ENCODE measurements around the gene SARNP. TPM values are rescaled to one million over a fixed set of nuclear protein-coding genes. Genes with fewer than 3 reads are reported as not detected.
"Not testable (repeated sequence)": the region's sequence is repeated elsewhere in the genome, so short reads cannot be mapped to it uniquely, and the experiment has no call there.

Gene SARNP
- total RNA-seq, result 83.0 and 88.5 TPM in 2 replicates
- polyA plus RNA-seq, result 172 and 183 TPM in 2 replicates
- polyA plus RNA-seq (2012), result 129 and 130 TPM in 2 replicates
- 4.5 and 10.6 TPM in 2 replicates for polyA minus RNA-seq (ENCODE audit: low replicate concordance)

- Histone ChIP-seq H3K27ac (ENCODE audit: insufficient read depth, low read length) (peak within 1 kb of the TSS; percentile 91), H3K9me3 (ENCODE audit: control insufficient read depth, insufficient read depth, low read depth, low read length) (no peaks in the 10 kb centered on the region), H3K4me3 (replicated peaks in 1 of 4; ENCODE audit: control extremely low read depth in 1 of 4, insufficient read depth in 1 of 4, low read depth in 3 of 4, low read length in 4 of 4) (peak within 1 kb of the TSS; percentile 85 to 100 (median 96)), H3K9ac (ENCODE audit: insufficient read depth, low read length) (peak within 1 kb of the TSS; percentile 80), H3K4me1 (ENCODE audit: control insufficient read depth, extremely low read depth, insufficient read depth, low read length) (peaks cover 3% of the 10 kb centered on the region), H2AFZ (ENCODE audit: low read length) (peak within 1 kb of the TSS; percentile 87), H3K27me3 (ENCODE audit: control insufficient read depth, insufficient read depth, low read length) (no peaks in the 10 kb centered on the region), H3K79me2 (ENCODE audit: control insufficient read depth, insufficient read depth, low read length) (peaks cover 64% of the 10 kb centered on the region), H4K20me1 (ENCODE audit: control insufficient read depth, extremely low read depth, insufficient read depth, low read length) (peaks cover 2% of the 10 kb centered on the region), H3K36me3 (ENCODE audit: control insufficient read depth, insufficient read depth, low read length) (peaks cover 14% of the 10 kb centered on the region), H3K4me2 (ENCODE audit: extremely low read depth, insufficient read depth, low read length) (peak within 1 kb of the TSS; percentile 92)
- no peak for TF ChIP-seq EZH2 (IDR thresholded peaks at IDR 0.05; ENCODE audit: low read length, missing control alignments)
- TF ChIP-seq CTCF (conservative IDR thresholded peaks at IDR 0.05 in 1 of 2, IDR thresholded peaks at IDR 0.05 in 1 of 2; ENCODE audit: low read depth in 1 of 2, low read length in 2 of 2), result no peak
- DNase-seq (ENCODE audit: low read depth in 2 of 2), result peak; percentile 100
These were observed at the start of gene SARNP, which contains the start of gene ORMDL2 for GRCh38 chr12:55817345-55818139. Gene SARNP, minus strand, starts transcription at chr12:55817724. Its CDS starts 23 bp downstream, at chr12:55817701. Gene ORMDL2, plus strand, starts transcription at chr12:55818041. Its CDS starts 959 bp downstream, at chr12:55819000.

GRCh38 chr12:55866454-55867004 lies 49.0 kb upstream of the SARNP start:
- H3K36me3 ChIP-seq (ENCODE audit: control insufficient read depth, insufficient read depth, low read length); H3K4me3 ChIP-seq (replicated peaks in 1 of 4; ENCODE audit: control extremely low read depth in 1 of 4, insufficient read depth in 1 of 4, low read depth in 3 of 4, low read length in 4 of 4); H2AFZ ChIP-seq (ENCODE audit: low read length); H3K9ac ChIP-seq (ENCODE audit: insufficient read depth, low read length); H3K79me2 ChIP-seq (ENCODE audit: control insufficient read depth, insufficient read depth, low read length); H3K4me2 ChIP-seq (ENCODE audit: extremely low read depth, insufficient read depth, low read length); H4K20me1 ChIP-seq (ENCODE audit: control insufficient read depth, extremely low read depth, insufficient read depth, low read length); H3K4me1 ChIP-seq (ENCODE audit: control insufficient read depth, extremely low read depth, insufficient read depth, low read length); H3K27ac ChIP-seq (ENCODE audit: insufficient read depth, low read length); H3K9me3 ChIP-seq (ENCODE audit: control insufficient read depth, insufficient read depth, low read depth, low read length); DNase-seq (ENCODE audit: low read depth in 2 of 2); H3K27me3 ChIP-seq (ENCODE audit: control insufficient read depth, insufficient read depth, low read length): not testable (repeated sequence)

- no peaks in the 10 kb centered on the region for H4K20me1 ChIP-seq (ENCODE audit: control insufficient read depth, extremely low read depth, insufficient read depth, low read length)
- no peaks in the 10 kb centered on the region for H3K9me3 ChIP-seq (ENCODE audit: control insufficient read depth, insufficient read depth, low read depth, low read length)
- no peaks in the 10 kb centered on the region for H3K36me3 ChIP-seq (ENCODE audit: control insufficient read depth, insufficient read depth, low read length)
- no peak overlapping the region for H3K9ac ChIP-seq (ENCODE audit: insufficient read depth, low read length)
- H3K79me2 ChIP-seq (ENCODE audit: control insufficient read depth, insufficient read depth, low read length), result no peaks in the 10 kb centered on the region
- no peaks in the 10 kb centered on the region for H3K27me3 ChIP-seq (ENCODE audit: control insufficient read depth, insufficient read depth, low read length)
- no peak overlapping the region for H3K27ac ChIP-seq (ENCODE audit: insufficient read depth, low read length)
- no peak overlapping the region for H2AFZ ChIP-seq (ENCODE audit: low read length)
- DNase-seq (ENCODE audit: low read depth in 2 of 2), result no peak
- H3K4me1 ChIP-seq (ENCODE audit: control insufficient read depth, extremely low read depth, insufficient read depth, low read length), result no peaks in the 10 kb centered on the region
- no peak for TF ChIP-seq CTCF (conservative IDR thresholded peaks at IDR 0.05 in 1 of 2, IDR thresholded peaks at IDR 0.05 in 1 of 2; ENCODE audit: low read depth in 1 of 2, low read length in 2 of 2)
- no peak overlapping the region for H3K4me2 ChIP-seq (ENCODE audit: extremely low read depth, insufficient read depth, low read length)
- no peak overlapping the region for H3K4me3 ChIP-seq (replicated peaks in 1 of 4; ENCODE audit: control extremely low read depth in 1 of 4, insufficient read depth in 1 of 4, low read depth in 3 of 4, low read length in 4 of 4)
These were observed 47.8 kb upstream of the SARNP start for GRCh38 chr12:55865327-55865726.

- not testable (repeated sequence) for H3K79me2 ChIP-seq (ENCODE audit: control insufficient read depth, insufficient read depth, low read length); H3K4me1 ChIP-seq (ENCODE audit: control insufficient read depth, extremely low read depth, insufficient read depth, low read length); H2AFZ ChIP-seq (ENCODE audit: low read length); H3K9me3 ChIP-seq (ENCODE audit: control insufficient read depth, insufficient read depth, low read depth, low read length); DNase-seq (ENCODE audit: low read depth in 2 of 2); H3K4me2 ChIP-seq (ENCODE audit: extremely low read depth, insufficient read depth, low read length); H3K36me3 ChIP-seq (ENCODE audit: control insufficient read depth, insufficient read depth, low read length); H3K27me3 ChIP-seq (ENCODE audit: control insufficient read depth, insufficient read depth, low read length); H3K9ac ChIP-seq (ENCODE audit: insufficient read depth, low read length); H3K4me3 ChIP-seq (replicated peaks in 1 of 4; ENCODE audit: control extremely low read depth in 1 of 4, insufficient read depth in 1 of 4, low read depth in 3 of 4, low read length in 4 of 4); H4K20me1 ChIP-seq (ENCODE audit: control insufficient read depth, extremely low read depth, insufficient read depth, low read length); H3K27ac ChIP-seq (ENCODE audit: insufficient read depth, low read length)
These were observed 45.4 kb upstream of the SARNP start for GRCh38 chr12:55862931-55863330.
